Activated CD4-positive, alpha-beta T cell treated with anti-CD3 and anti-CD28 coated beads, Interleukin-2, amount 10 ng/mL, durations not matched to agents 7 days and 5 days (primary cell): ENCODE data around the gene MIAT. TPM values are rescaled to one million over a fixed set of nuclear protein-coding genes. Genes with fewer than 3 reads are reported as not detected.

Experiments
- total RNA-seq, 2 experiments: library from RNA; stranded (reverse); gene quantifications; one replicate each; pipeline ENCODE4 v1.2.3, GENCODE V29; 2021

The MIAT gene
- total RNA-seq, 2 experiments from 2014 or later: 37.8 to 44.4 TPM

Other genes with a start within 250 kb of the MIAT start
- gene ASPHD2, start 228.3 kb upstream of the MIAT start, total RNA-seq: 1 to 10 TPM; 8.5 to 8.8 TPM
- gene HPS4, start 173.8 kb upstream of the MIAT start, total RNA-seq: 10 to 100 TPM; 32.0 to 35.3 TPM
- gene SRRD, start 173.7 kb upstream of the MIAT start, total RNA-seq: 10 to 100 TPM; 17.9 to 19.1 TPM
- gene TFIP11, start 145.1 kb upstream of the MIAT start, total RNA-seq: 10 to 100 TPM; 52.5 to 58.5 TPM
- 10 to 100 TPM; 25.9 to 26.3 TPM for gene TPST2, start 67.5 kb upstream of the MIAT start, total RNA-seq
- not detected for gene CRYBB1, start 39.6 kb upstream of the MIAT start, total RNA-seq
- not detected for gene CRYBA4, start 35.6 kb upstream of the MIAT start, total RNA-seq